ENCODE data around the gene LHX4.

LHX4 gene

DNA sequence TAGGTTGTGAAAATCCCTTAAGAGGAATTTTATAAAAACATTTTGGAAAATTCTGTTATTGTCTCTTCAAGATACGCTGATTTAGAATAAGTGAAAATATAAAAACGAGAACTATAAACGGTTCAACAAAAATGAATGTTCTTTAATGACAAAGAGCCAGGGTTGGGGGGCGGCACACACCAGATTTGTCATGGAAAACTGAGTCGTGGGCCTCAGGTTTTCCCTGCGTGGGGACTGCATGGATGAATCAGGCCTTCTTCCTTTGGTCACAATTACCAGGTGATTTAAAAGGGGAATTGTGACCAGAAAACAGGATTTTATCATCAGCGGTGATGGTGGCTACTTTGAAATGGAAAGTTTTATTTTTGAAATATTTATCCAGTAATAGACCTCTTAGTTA, 8.6 kb downstream of the LHX4 start:
- H3K36me3 Mint-ChIP-seq (ENCODE audit: low read depth) = no peaks in the 10 kb centered on the region
- H3K27ac Mint-ChIP-seq = no peak overlapping the region
- peaks cover 17% of the 10 kb centered on the region for H3K4me1 Mint-ChIP-seq
- ATAC-seq = no peak
- no peaks in the 10 kb centered on the region for H3K9me3 Mint-ChIP-seq
- peaks cover 89% of the 10 kb centered on the region for H3K27me3 Mint-ChIP-seq
- H3K4me3 Mint-ChIP-seq = no peak overlapping the region
- DNase-seq = no peak

DNA sequence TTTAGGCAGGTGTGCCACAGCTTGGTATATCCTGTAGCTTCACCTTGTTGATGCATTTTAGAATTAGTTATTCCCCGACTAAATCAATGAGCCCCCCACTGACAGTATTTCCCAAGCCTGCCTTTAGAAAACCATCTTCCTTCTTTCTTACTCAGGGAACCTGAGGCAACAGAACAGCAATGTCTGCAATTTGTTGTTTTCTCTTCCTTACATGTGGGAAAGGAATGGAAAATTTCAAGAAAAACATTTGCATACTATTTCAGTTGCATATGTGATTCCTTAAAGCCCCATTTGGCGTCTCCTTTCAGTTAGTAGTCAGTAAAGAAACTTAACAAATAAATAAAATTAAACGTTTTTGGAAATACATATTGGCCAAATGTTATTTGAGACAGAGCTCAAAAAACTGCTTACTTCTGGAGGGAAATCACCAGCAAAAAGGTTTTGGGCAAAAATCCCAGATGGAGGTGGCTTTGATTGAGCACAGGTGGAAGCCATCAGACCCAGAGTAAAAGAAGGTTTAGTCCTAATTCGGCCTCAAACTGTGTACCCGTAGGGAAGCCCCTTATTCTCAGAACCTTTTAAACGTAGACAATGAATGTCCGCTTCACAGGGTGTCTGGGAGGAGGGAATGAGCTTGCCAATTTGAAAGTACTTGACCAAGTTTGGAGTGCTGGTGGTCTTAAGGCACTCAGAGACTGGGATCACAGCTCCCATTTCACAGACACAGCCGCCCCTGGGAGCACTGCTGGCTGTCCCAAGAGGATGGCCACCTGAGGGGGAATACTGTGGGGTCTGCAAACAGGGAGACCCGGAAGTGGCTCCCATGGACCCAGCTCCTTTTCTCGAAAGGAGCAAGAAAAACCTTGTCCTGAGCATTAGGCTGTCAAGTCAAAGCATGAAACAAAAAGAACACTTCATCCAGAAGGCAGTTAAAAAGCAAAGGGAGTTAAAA, 9.4 kb downstream of the LHX4 start:
- DNase-seq = no peak
- no peak for ATAC-seq
- Mint-ChIP-seq H3K4me1 (peaks cover 11% of the 10 kb centered on the region), H3K9me3 (no peaks in the 10 kb centered on the region), H3K27ac (no peak overlapping the region), H3K27me3 (peaks cover 89% of the 10 kb centered on the region), H3K36me3 (ENCODE audit: low read depth) (no peaks in the 10 kb centered on the region), H3K4me3 (no peak overlapping the region)

DNA sequence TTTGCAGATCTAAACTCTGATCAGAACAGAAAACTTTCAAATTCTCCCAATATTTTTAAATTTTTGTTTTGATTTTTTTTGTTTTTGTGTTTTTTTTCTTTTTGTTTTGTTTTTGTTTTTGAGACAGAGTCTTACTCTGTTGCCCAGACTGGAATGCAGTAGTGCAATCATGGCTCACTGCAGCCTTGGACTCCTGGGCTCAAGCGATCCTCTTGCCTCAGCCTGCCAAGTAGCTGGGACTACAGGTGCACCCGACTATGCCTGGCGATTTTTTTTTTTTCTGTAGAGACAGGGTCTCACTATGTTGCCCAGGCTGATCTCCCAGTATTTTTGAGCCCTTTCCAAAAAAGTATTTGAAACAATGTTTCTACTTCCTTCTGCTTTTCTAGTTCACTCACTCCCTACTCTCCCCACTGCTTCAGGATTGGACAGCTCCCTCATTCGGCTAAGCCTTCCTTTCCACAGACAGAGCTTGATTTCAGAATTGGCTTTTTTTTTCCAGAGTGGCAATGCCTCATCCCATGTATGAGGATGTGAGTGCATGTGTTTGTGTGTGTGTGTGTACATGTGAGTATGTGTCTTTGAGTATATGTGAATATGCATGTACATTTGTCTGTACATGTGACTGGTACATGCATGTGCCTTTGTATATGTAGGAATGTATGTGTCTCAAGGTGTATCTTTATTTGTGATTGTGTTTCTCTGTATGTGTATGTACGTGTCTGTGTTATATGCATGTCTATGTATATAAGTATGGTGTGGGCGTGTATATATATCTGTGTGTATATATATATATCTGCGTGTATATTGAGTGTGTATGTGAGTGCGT, 11.9 kb downstream of the LHX4 start:
- H3K27ac Mint-ChIP-seq = no peak overlapping the region
- H3K9me3 Mint-ChIP-seq = no peaks in the 10 kb centered on the region
- peaks cover 66% of the 10 kb centered on the region for H3K27me3 Mint-ChIP-seq
- no peaks in the 10 kb centered on the region for H3K36me3 Mint-ChIP-seq (ENCODE audit: low read depth)
- DNase-seq (no peak), ATAC-seq (no peak)
- H3K4me3 Mint-ChIP-seq = no peak overlapping the region
- H3K4me1 Mint-ChIP-seq = no peaks in the 10 kb centered on the region

DNA sequence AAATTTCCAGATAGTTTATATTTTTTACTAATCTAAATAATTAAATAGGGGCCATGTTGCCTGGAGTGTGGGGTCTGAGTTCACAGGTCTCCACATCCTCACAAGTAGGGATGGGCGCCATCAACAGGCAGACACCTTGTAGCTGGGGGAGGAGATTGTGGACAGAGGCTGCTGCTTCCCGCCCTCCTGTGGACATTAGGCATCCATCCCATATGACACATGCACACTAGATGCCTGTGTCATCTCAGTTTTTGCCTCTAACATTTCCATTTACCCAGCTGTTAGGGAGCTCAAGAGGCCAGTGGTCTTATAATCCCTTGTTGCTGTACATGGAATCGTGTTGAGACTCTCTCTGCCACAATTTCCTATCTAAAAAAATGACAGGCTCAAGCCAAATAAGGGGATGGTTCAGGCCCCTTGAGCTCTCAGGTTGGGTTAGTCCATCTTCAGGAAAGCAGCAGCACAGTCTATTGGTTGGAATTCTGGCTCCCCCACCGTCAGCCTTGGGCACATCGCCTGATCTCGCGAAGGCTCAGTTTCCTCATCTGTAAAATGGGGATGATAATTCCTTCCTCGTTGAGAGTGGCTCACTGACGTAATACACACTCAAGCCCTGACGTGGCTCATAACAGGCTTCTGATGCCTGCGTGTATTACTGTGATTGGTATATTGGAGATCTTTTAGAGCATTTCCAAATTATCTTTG, 13.6 kb downstream of the LHX4 start:
- H3K4me3 Mint-ChIP-seq = no peak overlapping the region
- H3K27ac Mint-ChIP-seq = no peak overlapping the region
- H3K4me1 Mint-ChIP-seq = no peaks in the 10 kb centered on the region
- no peaks in the 10 kb centered on the region for H3K9me3 Mint-ChIP-seq
- peaks cover 49% of the 10 kb centered on the region for H3K27me3 Mint-ChIP-seq
- DNase-seq (no peak), ATAC-seq (no peak)
- H3K36me3 Mint-ChIP-seq (ENCODE audit: low read depth) = no peaks in the 10 kb centered on the region

DNA sequence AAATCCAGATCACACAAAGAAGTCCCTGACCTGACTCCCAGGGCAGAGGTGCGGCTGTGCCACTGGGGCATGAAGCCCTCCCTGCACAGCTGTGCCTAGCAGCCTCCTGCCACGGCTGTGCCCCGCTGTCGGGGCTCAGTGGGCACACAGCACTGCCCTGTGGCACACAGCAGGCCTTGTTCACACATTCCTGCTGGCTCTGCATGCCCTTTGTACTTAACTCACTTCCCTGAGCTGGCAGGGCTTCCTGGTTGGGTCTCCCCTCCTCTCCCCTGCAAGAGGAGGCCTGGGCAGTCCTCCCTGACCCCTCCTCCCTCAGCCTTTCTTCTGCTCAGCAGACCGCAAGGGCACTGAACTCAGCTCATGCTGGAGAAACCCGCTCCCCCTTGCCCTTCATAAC, 14.8 kb downstream of the LHX4 start:
- Mint-ChIP-seq H3K4me1 (no peaks in the 10 kb centered on the region), H3K4me3 (no peak overlapping the region), H3K36me3 (ENCODE audit: low read depth) (no peaks in the 10 kb centered on the region), H3K27ac (no peak overlapping the region), H3K9me3 (no peaks in the 10 kb centered on the region), H3K27me3 (peaks cover 45% of the 10 kb centered on the region)
- ATAC-seq (no peak), DNase-seq (no peak)

DNA sequence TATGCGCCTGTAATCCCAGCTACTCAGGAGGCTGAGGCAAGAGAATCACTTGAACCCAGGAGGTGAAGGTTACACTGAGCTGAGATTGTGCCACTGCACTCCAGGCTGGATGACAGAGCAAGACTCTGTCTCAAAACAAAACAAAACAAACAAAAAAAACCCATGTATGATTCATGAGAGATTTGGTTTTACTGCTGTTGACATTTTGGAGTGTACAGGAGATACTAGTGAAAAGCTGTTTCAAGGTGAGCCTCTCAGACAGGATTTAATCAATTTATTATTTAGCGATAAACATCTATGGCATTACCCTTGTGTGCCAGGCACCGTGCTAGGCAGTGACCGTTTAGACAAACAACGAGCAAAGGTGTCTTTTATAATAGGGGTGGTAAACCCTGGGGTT, 16.5 kb downstream of the LHX4 start:
- Mint-ChIP-seq H3K9me3 (no peaks in the 10 kb centered on the region), H3K36me3 (ENCODE audit: low read depth) (no peaks in the 10 kb centered on the region), H3K27me3 (peaks cover 37% of the 10 kb centered on the region), H3K4me1 (peaks cover 2% of the 10 kb centered on the region), H3K27ac (no peak overlapping the region), H3K4me3 (no peak overlapping the region)
- ATAC-seq (no peak), DNase-seq (no peak)

DNA sequence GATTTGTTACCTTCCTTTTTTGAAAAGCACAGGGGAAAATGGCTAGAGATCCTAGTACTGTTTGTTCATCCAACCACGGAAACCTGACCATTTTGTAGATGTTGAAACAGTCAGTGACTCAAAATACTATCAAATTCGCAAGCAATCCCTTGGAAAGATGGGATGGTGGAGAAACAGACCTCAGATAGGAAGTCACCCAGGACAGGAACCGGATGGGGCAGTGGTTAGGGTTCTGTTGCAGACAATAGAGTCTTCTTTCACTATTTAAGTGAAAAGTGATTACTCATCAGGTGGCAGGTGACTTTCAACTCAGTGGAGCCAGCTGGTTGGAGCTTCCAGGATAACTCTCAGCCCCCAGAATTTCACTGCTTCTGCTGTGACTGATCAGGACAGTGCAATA, 17.0 kb downstream of the LHX4 start:
- H3K27me3 Mint-ChIP-seq = peaks cover 35% of the 10 kb centered on the region
- no peaks in the 10 kb centered on the region for H3K36me3 Mint-ChIP-seq (ENCODE audit: low read depth)
- H3K27ac Mint-ChIP-seq = no peak overlapping the region
- no peak overlapping the region for H3K4me3 Mint-ChIP-seq
- ATAC-seq = no peak
- no peaks in the 10 kb centered on the region for H3K9me3 Mint-ChIP-seq
- no peak for DNase-seq
- peaks cover 2% of the 10 kb centered on the region for H3K4me1 Mint-ChIP-seq

DNA sequence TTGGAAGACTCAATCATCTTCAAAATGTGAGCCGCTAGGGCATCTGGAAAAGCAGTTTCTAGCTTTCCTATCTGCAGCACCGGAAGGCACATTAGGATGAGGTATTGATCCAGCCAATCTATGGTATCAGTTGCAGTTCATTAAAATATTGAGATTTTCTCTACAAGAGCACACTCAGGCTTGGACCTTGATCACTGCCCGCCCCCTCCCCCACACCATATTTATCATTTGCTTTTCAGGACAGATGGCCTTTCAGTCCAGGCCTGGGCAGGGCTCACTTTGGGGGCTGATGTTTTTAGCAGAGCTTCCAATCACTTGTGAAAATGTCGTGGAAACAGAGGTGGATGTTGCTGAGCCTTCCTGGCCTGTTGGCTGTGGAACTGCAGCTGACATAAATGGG, 17.5 kb downstream of the LHX4 start:
- no peak overlapping the region for H3K27ac Mint-ChIP-seq
- peaks cover 2% of the 10 kb centered on the region for H3K4me1 Mint-ChIP-seq
- no peaks in the 10 kb centered on the region for H3K36me3 Mint-ChIP-seq (ENCODE audit: low read depth)
- no peak for DNase-seq
- H3K9me3 Mint-ChIP-seq = no peaks in the 10 kb centered on the region
- no peak for ATAC-seq
- H3K4me3 Mint-ChIP-seq = no peak overlapping the region
- H3K27me3 Mint-ChIP-seq = peaks cover 32% of the 10 kb centered on the region

DNA sequence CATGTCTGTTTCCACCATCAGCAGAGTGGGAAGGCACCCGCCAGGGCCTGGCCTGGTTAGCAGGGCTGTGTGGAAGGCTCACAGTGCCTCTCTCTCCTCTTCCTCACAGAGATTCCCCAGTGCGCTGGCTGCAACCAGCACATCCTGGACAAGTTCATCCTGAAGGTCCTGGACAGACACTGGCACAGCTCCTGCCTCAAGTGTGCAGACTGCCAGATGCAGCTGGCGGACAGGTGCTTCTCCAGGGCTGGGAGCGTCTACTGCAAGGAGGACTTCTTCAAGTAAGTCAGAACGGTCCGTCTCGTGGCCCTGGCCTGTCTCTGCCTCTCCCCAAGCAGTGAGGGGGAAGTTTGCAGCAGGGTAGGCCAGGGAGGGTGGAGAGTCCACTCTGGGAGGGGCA, 18.1 kb downstream of the LHX4 start:
- no peak for ATAC-seq
- no peaks in the 10 kb centered on the region for H3K9me3 Mint-ChIP-seq
- no peaks in the 10 kb centered on the region for H3K36me3 Mint-ChIP-seq (ENCODE audit: low read depth)
- H3K4me3 Mint-ChIP-seq = no peak overlapping the region
- H3K27ac Mint-ChIP-seq = no peak overlapping the region
- peaks cover 2% of the 10 kb centered on the region for H3K4me1 Mint-ChIP-seq
- peaks cover 31% of the 10 kb centered on the region for H3K27me3 Mint-ChIP-seq
- DNase-seq = no peak

DNA sequence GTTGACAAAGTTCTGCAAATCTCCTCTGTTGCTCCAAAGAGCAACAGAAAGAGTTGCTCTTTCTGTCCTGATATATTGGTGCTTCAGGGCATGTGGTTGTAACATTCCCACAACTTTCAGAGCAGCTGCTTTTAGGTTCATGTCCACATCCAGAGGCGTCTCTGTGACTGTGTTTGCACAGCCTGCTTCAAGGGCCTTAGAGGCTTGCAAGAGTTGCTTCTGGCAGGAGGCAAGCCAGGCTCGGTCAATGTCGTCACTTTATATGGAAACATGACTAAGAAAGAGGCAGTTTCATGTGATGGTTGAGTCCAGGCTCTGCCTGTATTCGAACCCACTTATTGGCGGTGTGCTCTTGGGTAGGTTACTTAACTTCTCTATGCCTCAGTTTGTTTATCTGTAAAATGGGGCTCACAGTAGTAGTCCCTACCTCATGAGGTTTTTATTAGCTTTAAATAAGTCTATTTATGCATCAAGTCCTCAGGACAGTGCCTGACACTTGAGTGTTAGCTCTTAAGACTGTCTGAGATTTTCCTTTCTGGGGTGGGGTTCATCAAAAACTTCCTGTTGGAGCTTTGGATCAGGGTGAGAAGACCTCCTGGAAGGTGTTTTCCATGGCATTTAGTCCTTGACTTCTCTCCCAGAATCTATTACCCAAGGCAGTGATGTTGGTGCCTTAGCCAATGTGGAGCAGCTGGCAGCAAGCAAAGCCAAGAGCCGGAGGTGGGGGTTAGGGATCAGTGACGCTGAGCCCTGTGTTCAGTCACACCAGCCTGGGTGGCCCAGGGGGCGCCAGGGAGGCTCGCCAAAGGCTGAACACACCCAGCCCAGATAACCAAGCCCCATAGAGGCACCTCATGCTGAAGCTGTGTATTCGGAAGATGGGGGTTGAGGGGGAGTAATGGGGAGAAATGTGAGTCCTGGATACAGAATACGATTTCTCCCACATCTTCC, 18.9 kb downstream of the LHX4 start:
- Mint-ChIP-seq H3K4me1 (peaks cover 2% of the 10 kb centered on the region), H3K36me3 (ENCODE audit: low read depth) (no peaks in the 10 kb centered on the region), H3K27ac (no peak overlapping the region), H3K4me3 (no peak overlapping the region), H3K9me3 (no peaks in the 10 kb centered on the region), H3K27me3 (peaks cover 28% of the 10 kb centered on the region)
- peak; percentile 20 for DNase-seq
- no peak for ATAC-seq

DNA sequence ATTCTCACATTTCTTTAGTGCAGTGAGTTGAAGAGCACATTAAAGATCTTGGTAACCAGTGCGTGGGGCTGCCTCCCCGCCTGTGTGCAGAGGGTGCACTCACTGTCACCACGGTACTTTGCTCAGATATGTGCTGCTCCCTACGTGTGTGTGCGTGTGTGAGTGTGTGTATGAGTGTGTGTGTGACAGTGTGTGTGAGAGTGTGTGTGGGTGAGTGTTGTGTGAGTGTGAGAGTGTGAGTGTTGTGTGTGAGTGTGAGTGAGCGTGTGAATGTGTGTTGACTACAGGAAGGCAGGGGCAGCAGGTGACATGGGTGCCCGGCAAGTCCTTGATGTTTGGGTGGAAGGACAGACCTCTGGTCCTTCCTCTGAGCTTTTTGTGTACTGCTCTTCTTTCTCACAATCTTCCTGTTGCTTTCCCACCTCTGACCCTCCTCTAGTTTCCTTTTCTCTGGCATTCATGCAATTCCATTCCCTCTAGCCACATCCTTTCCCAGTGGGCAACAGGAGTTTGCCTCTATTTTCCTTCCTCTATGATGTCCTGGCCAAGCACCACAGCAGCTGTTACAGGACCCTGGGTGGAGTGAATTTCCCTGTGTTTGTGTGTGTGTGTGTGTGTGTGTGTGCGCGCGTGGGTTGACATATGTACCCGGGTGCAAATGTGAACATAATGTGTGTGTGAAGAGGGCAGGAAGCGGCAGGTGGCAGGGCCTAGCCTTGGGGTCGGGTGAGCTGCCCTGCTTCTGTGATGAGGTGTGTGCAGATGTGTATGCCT, 19.8 kb downstream of the LHX4 start:
- Mint-ChIP-seq H3K9me3 (no peaks in the 10 kb centered on the region), H3K27ac (no peak overlapping the region), H3K4me1 (peaks cover 2% of the 10 kb centered on the region), H3K27me3 (peaks cover 24% of the 10 kb centered on the region), H3K4me3 (no peak overlapping the region), H3K36me3 (ENCODE audit: low read depth) (no peaks in the 10 kb centered on the region)
- no peak for DNase-seq
- ATAC-seq = no peak

DNA sequence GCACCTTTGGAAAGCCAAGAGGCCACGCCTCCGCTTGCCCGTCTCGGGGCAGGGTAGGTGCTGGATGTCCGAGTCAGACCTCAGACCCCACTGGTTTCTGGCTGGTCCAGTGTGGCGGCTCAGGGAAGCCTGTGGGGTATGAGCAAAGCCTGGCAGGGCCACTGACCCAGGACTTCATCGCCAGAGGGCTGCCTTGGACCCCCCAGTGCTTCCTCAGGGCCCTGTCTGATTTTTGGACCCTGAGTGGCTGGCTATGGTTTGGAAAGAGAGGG, 20.4 kb downstream of the LHX4 start:
- Mint-ChIP-seq H3K27ac (peak overlapping the region; percentile 26), H3K36me3 (ENCODE audit: low read depth) (no peaks in the 10 kb centered on the region), H3K27me3 (peaks cover 26% of the 10 kb centered on the region), H3K4me3 (no peak overlapping the region), H3K9me3 (no peaks in the 10 kb centered on the region), H3K4me1 (peaks cover 2% of the 10 kb centered on the region)
- no peak for DNase-seq
- no peak for ATAC-seq

DNA sequence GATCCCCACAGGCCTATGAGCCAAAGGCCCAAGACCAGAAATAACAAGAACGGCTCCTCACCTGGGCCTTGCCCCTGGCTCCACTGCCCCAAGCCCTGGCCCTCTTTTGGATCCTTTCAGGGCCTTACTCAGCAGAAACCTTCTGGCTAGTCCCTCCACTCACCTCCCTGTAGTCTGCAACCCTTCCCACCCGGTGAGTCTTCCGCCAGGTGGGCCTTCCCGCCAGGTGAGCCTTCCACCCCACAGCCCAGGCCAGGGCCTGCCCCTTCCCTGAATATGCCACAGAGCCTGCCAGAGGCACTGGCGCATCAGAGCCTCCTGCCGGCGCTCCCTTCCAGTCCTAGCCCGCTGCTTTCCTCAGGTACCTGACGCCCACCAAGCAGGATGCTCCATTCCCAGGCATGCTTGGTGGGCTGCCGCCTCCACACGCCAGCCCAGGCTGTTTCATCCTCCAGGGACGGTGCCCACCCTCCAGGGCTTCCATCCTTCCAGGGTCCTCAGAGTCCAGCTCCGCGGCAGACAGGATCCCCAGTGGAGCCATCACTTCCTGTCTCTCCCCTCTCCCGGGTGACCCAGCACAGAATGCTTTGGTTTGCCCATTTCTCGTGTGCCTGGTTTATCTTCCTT, 20.9 kb downstream of the LHX4 start:
- ATAC-seq = no peak
- Mint-ChIP-seq H3K27ac (no peak overlapping the region), H3K27me3 (peaks cover 29% of the 10 kb centered on the region)

More for the DNA sequence above, 20.9 kb downstream of the LHX4 start:
- no peak overlapping the region for H3K4me3 Mint-ChIP-seq
- H3K36me3 Mint-ChIP-seq (ENCODE audit: low read depth) = no peaks in the 10 kb centered on the region
- DNase-seq = no peak
- no peaks in the 10 kb centered on the region for H3K9me3 Mint-ChIP-seq
- H3K4me1 Mint-ChIP-seq = peaks cover 2% of the 10 kb centered on the region
